ENCODE data around the gene CACNA1C. TPM values are rescaled to one million over a fixed set of nuclear protein-coding genes. Genes with fewer than 3 reads are reported as not detected.

Gene CACNA1C
- total and polyA plus RNA-seq, 10 of the 15 experiments (the other 5 are each of a cell fraction or from before 2014, with no cell fraction given) = under 0.01 to 0.15 (median 0.09) TPM; not detected in 5

- ChIA-PET RAD21 (ENCODE audit: unreplicated experiment) (no interaction called here), CTCF (interaction anchor here (0.6 kb wide), 1 partner anchor 1518 kb away, joined by 3 read pairs; no protein-coding TSS in a partner anchor), SMC1A (ENCODE audit: uncharacterized antibody, unreplicated experiment) (interaction anchor here (1.3 kb wide), 1 partner anchor 16 kb away, joined by 5 read pairs; no protein-coding TSS in a partner anchor), POLR2A (no interaction called here)
- Histone ChIP-seq H4K20me1 (ENCODE audit: control insufficient read depth, insufficient read depth) (no peaks in the 10 kb centered on the region), H3K9ac (ENCODE audit: control insufficient read depth, insufficient read depth, low read length) (no peak overlapping the region), H3K4me2 (ENCODE audit: control insufficient read depth, insufficient read depth) (no peak overlapping the region), H3K4me3 (no peak overlapping the region), H2AFZ (ENCODE audit: control insufficient read depth, low read depth, low read length) (no peak overlapping the region), H3K9me3 (replicated peaks; ENCODE audit: control insufficient read depth, insufficient read depth, low read length) (no peaks in the 10 kb centered on the region), H3K27me3 (replicated peaks in 1 of 2; ENCODE audit: control insufficient read depth in 2 of 2, insufficient read depth in 2 of 2, low read length in 1 of 2) (no peaks in the 10 kb centered on the region; a peak in 1 of 4 replicates), H3K36me3 (ENCODE audit: control insufficient read depth in 2 of 2, insufficient read depth in 2 of 2, low read length in 1 of 2) (no peaks in the 10 kb centered on the region), H3K4me1 (ENCODE audit: control insufficient read depth, insufficient read depth, low read length) (no peaks in the 10 kb centered on the region), H3K79me2 (ENCODE audit: control insufficient read depth, insufficient read depth, low read length) (no peaks in the 10 kb centered on the region), H3K27ac (ENCODE audit: control insufficient read depth, insufficient read depth) (no peak overlapping the region)
- TF ChIP-seq RUNX3 (IDR thresholded peaks at IDR 0.05; ENCODE audit: low read length) (no peak), CREB1 (IDR thresholded peaks at IDR 0.05; ENCODE audit: low read depth) (no peak), ATF2 (IDR thresholded peaks at IDR 0.05; ENCODE audit: low read length) (no peak), YY1 (IDR thresholded peaks at IDR 0.05; ENCODE audit: low read depth, low read length) (no peak), ATF7 (IDR thresholded peaks at IDR 0.05; ENCODE audit: low read depth) (no peak), SP1 (IDR thresholded peaks at IDR 0.05; ENCODE audit: low read depth, low read length) (no peak), NFYA (IDR thresholded peaks at IDR 0.05; ENCODE audit: borderline replicate concordance, low read depth, low read length) (no peak), GABPA (IDR thresholded peaks at IDR 0.05; ENCODE audit: low read depth) (no peak), ATF3 (IDR thresholded peaks at IDR 0.05; ENCODE audit: borderline replicate concordance, extremely low read depth, low read depth, low read length) (no peak), FOS (IDR thresholded peaks at IDR 0.05; ENCODE audit: borderline replicate concordance, extremely low read depth, insufficient read length) (no peak)
- TF ChIP-seq, protein P1, sequence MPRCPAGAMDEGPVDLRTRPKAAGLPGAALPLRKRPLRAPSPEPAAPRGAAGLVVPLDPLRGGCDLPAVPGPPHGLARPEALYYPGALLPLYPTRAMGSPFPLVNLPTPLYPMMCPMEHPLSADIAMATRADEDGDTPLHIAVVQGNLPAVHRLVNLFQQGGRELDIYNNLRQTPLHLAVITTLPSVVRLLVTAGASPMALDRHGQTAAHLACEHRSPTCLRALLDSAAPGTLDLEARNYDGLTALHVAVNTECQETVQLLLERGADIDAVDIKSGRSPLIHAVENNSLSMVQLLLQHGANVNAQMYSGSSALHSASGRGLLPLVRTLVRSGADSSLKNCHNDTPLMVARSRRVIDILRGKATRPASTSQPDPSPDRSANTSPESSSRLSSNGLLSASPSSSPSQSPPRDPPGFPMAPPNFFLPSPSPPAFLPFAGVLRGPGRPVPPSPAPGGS (IDR thresholded peaks at IDR 0.05; ENCODE audit: borderline replicate concordance, insufficient read depth, low read depth, low read length, poor library complexity, severe bottlenecking) = no peak
- TF ChIP-seq, protein P2, sequence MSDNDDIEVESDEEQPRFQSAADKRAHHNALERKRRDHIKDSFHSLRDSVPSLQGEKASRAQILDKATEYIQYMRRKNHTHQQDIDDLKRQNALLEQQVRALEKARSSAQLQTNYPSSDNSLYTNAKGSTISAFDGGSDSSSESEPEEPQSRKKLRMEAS (IDR thresholded peaks at IDR 0.05; ENCODE audit: low read depth, low read length) = no peak
- TF ChIP-seq, protein P3, sequence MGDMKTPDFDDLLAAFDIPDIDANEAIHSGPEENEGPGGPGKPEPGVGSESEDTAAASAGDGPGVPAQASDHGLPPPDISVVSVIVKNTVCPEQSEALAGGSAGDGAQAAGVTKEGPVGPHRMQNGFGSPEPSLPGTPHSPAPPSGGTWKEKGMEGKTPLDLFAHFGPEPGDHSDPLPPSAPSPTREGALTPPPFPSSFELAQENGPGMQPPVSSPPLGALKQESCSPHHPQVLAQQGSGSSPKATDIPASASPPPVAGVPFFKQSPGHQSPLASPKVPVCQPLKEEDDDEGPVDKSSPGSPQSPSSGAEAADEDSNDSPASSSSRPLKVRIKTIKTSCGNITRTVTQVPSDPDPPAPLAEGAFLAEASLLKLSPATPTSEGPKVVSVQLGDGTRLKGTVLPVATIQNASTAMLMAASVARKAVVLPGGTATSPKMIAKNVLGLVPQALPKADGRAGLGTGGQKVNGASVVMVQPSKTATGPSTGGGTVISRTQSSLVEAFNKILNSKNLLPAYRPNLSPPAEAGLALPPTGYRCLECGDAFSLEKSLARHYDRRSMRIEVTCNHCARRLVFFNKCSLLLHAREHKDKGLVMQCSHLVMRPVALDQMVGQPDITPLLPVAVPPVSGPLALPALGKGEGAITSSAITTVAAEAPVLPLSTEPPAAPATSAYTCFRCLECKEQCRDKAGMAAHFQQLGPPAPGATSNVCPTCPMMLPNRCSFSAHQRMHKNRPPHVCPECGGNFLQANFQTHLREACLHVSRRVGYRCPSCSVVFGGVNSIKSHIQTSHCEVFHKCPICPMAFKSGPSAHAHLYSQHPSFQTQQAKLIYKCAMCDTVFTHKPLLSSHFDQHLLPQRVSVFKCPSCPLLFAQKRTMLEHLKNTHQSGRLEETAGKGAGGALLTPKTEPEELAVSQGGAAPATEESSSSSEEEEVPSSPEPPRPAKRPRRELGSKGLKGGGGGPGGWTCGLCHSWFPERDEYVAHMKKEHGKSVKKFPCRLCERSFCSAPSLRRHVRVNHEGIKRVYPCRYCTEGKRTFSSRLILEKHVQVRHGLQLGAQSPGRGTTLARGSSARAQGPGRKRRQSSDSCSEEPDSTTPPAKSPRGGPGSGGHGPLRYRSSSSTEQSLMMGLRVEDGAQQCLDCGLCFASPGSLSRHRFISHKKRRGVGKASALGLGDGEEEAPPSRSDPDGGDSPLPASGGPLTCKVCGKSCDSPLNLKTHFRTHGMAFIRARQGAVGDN (IDR thresholded peaks at IDR 0.05) = no peak
- TF ChIP-seq, protein P4, sequence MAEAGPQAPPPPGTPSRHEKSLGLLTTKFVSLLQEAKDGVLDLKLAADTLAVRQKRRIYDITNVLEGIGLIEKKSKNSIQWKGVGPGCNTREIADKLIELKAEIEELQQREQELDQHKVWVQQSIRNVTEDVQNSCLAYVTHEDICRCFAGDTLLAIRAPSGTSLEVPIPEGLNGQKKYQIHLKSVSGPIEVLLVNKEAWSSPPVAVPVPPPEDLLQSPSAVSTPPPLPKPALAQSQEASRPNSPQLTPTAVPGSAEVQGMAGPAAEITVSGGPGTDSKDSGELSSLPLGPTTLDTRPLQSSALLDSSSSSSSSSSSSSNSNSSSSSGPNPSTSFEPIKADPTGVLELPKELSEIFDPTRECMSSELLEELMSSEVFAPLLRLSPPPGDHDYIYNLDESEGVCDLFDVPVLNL (IDR thresholded peaks at IDR 0.05; ENCODE audit: low read depth, low read length) = no peak
- in situ Hi-C loops (cut with MboI) (no loop called here), intact Hi-C loops (cut with micrococcal nuclease; ENCODE audit: unreplicated experiment) (no loop called here)
- BruUV-seq (replicated peaks) = no TSS peak
- 71% methylated on average over 5 of the region's 5 CpGs for WGBS (ENCODE audit: insufficient coverage, insufficient replicate concordance, low lambda C conversion rate, missing lambda C conversion rate)
- ATAC-seq (no peak), FAIRE-seq (no peak), DNase-seq (ENCODE audit: low read depth, low spot score) (no peak)
Observed at GRCh38 chr12:2402073-2402579, 349.3 kb downstream of the CACNA1C start.

Measured in GM12878 (cell line).